ENCODE results near the gene NALCN. TPM values are rescaled to one million over a fixed set of nuclear protein-coding genes. Genes with fewer than 3 reads are reported as not detected.

Gene NALCN
- total RNA-seq, 1 donor from 2014 or later: 7.9 TPM

DNA sequence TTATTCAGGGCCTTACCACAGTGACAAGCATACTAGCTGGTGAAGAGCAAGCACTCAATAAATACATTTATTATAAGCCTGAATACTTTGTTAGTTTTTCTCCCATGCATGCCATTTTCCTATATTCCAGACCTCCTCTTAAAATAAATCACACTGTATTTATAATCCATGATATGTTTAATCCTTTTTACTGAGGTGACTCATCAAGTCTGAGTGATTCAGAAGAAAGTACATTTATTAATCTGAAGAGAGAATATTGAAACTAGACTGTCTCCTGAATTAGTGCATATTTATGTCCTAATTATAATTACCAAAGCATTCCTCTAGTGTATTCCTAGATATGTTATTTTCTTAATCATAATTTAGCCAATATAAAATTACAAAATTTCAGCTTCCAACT is 323.3 kb downstream of the NALCN start:
- ATAC-seq: no peak
- DNase-seq: no peak
- intact Hi-C loops (cut with micrococcal nuclease): no loop called here

DNA sequence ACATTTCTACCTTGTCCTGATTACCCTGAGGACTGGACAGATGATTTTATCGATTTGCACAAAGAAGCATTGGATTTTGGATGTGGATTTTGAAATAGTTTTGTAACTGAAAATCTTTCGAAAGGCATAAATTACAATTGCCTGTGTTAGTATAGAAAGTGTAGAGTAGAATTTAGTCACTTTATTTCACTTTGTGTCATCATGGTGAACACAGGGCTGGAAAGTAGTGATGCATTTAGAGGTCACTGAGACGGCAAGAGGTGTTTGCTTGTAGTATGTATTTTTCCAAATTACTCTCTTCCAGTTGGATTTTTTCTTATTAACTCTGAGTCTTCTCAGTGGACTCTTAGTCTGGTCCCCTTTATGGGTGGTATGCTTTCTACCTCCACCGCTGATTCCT is 326.0 kb downstream of the NALCN start:
- intact Hi-C loops (cut with micrococcal nuclease): no loop called here
- ATAC-seq (no peak), DNase-seq (no peak)

DNA sequence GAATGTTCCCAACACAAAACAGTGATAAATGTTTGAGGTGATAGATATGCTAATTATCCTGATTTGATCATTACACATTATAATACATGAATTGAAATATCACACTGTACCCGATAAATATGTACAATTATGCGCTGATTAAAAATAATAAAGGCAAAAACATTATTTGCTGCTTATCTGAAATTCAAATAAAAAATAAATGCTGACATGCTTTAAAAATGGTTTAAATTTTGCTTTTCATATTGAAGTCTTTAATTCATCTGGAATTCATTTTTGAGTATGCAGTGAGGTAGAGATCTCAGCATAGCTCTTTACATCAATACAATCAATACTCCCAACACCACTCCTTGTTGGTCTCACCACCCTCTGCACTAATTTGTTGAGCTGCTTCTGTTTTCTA is 330.8 kb downstream of the NALCN start:
- DNase-seq (no peak), ATAC-seq (no peak)
- intact Hi-C loops (cut with micrococcal nuclease): no loop called here

GRCh38 chr13:101082441-101082840 is 333.9 kb downstream of the NALCN start:
- ATAC-seq: no peak
- intact Hi-C loops (cut with micrococcal nuclease): no loop called here
- no peak for DNase-seq

- intact Hi-C loops (cut with micrococcal nuclease): no loop called here
- ATAC-seq: no peak
- DNase-seq: no peak
Observed at GRCh38 chr13:101080616-101081015, 335.7 kb downstream of the NALCN start.

- intact Hi-C loops (cut with micrococcal nuclease): no loop called here
- no peak for ATAC-seq
- no peak for DNase-seq
Observed at GRCh38 chr13:101065329-101065728, 351.0 kb downstream of the NALCN start.

DNA sequence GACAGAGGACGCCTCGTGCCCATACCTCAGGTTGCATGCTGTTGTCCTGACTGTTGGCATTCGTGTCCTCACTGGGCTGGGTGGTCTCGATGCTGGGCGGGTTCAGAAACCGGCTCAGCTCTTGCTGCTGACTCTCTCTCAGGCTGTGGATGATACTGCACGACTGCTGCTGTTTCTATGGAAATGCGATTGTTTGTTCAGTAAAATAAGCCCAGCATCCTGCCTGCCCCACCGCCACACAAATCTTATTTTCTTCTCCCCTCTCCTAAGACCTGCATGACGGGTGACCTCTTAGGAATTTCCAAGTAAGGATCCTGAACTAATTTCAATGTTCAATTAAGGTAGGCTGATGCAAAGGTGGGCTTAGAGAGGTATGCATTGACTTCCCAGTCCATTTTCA is 356.5 kb downstream of the NALCN start:
- ATAC-seq: no peak

DNA sequence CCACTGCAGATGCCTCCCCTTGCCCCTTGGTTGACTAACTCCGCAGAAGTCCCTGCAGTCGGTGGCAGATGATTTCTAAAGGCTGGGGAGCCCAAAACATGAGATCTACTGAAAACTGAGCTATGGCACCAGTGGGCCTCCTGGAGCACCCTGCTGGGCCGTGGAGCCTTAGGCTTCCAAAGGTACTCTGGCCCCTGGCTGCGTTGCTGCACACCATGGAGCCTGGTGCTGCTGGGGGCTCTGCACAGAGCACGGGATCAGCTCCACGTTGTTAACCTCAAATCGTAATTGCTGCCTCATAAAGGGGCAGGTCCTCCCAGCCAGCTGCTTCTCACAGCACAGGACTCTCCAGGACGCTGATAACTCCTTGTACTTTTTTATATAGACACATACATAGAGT is 357.5 kb downstream of the NALCN start:
- ATAC-seq (no peak), DNase-seq (no peak)
- intact Hi-C loops (cut with micrococcal nuclease): no loop called here

More for the DNA sequence above, 356.5 kb downstream of the NALCN start:
- DNase-seq: no peak
- intact Hi-C loops (cut with micrococcal nuclease): no loop called here

- intact Hi-C loops (cut with micrococcal nuclease): no loop called here
- no peak for ATAC-seq
- no peak for DNase-seq
Observed at GRCh38 chr13:101053301-101054093, 362.8 kb downstream of the NALCN start.

GRCh38 chr13:101049166-101049850 is 367.0 kb downstream of the NALCN start:
- intact Hi-C loops (cut with micrococcal nuclease): no loop called here
- DNase-seq (no peak), ATAC-seq (no peak)

DNA sequence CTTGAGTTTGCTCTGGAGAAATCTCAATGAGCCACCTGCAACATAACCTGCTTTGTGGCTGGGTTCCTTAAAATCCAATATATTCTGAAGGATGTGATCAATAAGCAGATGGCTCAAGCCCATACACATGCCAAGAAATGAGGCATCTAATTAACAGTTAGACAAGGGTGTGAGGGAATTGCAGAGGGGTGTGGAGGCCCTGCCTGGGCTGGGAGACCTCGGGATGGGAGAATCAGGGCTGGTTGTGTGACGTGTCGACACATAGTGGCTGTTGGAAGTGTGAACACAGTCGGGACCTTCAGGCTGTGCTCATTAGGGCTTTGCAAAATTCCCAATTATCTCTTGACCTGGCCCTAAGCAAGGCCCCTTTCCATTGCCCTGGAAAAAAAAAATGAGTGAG is 379.8 kb downstream of the NALCN start:
- no peak for DNase-seq
- ATAC-seq: no peak
- intact Hi-C loops (cut with micrococcal nuclease): no loop called here

DNA sequence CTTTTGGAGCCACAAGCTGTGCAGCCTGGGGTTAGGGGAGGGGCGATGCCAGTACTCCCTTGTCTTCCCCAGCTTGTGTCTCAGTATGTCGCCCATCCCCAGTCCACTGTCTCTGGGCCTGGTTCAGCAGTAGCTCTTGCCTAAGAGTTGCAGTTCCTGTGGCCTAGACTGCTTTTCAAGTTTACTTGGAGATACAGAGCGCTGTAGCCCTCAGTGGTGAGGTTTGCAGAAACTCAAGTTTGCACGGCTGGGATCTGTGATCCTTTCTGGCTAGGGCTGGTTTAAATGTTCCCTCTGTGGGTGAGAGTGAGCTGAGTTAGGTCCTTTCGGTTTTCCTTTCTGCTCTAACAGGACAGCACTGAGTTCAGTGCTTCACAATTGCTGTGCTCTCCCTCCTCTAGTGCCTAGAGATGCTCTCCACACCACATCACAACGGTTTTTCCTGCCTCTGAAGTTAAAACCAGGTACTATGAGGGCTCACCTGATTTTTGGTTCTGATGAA is 381.1 kb downstream of the NALCN start:
- ATAC-seq (no peak), DNase-seq (no peak)
- intact Hi-C loops (cut with micrococcal nuclease): no loop called here

GRCh38 chr13:101026736-101027398 is 389.4 kb downstream of the NALCN start:
- DNase-seq (no peak), ATAC-seq (no peak)
- intact Hi-C loops (cut with micrococcal nuclease): no loop called here

DNA sequence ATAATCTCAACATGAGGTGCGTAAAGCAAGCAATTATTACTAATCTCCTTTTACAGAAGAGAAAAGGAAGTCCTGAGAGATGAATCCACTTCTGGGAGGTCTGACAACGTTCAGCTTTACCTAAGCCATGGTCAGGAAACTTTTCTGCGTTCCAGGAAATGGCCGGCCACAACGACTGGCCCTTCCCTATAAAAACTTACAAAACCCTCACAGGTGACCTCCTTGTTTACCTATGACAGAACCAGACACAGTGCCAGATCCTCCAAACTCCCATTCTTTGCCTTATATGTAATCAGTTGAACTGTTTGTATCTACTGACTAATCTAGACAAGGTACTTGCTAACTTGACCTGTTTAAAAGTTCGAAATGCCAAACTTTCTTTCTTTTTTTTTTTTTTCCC is 390.0 kb downstream of the NALCN start:
- ATAC-seq: no peak
- DNase-seq: no peak
- intact Hi-C loops (cut with micrococcal nuclease): no loop called here

- ATAC-seq (no peak), DNase-seq (no peak)
- intact Hi-C loops (cut with micrococcal nuclease): no loop called here
Observed at GRCh38 chr13:101025925-101026324, 390.4 kb downstream of the NALCN start.

DNA sequence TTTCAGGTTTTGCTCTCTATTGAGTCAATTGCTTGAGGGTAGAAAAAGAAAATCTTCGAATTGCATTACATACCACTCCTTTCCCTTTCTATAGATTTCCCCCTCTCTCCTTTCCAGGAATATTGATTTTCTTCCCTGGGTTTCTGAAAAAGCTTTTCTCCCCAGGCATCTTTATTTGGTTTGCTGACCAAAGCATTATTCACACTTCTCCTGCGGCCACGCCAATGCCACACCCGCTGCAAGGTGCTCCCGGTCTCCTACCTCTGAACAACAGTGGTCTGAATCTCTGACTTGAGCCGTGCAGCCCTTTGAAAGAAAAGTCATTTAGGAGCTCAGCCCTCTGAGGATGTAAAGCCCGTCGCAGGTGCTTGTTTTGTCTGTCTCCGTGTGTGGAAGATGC is 390.8 kb downstream of the NALCN start:
- intact Hi-C loops (cut with micrococcal nuclease): no loop called here
- no peak for ATAC-seq
- DNase-seq: no peak

GRCh38 chr13:101019126-101019525 is 397.2 kb downstream of the NALCN start:
- no peak for DNase-seq
- ATAC-seq: no peak
- intact Hi-C loops (cut with micrococcal nuclease): no loop called here

DNA sequence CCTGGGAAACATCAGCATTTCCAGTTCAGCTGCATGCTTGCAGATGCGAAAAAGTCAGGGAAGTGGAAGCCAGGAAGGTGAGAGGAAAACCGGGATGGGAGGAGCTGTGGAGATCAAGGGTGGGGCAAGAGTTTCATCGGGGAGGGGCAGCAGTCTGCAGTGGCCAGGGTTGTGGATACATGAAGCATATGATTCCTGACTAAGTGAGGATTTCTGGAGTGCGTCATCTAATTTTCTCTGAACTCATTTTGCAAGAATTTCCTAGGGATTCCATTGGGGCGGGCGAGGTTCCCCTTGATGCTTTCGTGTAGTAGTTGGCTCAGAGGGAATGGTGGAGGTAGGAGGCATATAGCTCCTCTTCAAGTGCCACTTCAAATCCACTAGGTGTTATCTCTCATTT is 397.6 kb downstream of the NALCN start:
- ATAC-seq (no peak), DNase-seq (no peak)
- intact Hi-C loops (cut with micrococcal nuclease): no loop called here

DNA sequence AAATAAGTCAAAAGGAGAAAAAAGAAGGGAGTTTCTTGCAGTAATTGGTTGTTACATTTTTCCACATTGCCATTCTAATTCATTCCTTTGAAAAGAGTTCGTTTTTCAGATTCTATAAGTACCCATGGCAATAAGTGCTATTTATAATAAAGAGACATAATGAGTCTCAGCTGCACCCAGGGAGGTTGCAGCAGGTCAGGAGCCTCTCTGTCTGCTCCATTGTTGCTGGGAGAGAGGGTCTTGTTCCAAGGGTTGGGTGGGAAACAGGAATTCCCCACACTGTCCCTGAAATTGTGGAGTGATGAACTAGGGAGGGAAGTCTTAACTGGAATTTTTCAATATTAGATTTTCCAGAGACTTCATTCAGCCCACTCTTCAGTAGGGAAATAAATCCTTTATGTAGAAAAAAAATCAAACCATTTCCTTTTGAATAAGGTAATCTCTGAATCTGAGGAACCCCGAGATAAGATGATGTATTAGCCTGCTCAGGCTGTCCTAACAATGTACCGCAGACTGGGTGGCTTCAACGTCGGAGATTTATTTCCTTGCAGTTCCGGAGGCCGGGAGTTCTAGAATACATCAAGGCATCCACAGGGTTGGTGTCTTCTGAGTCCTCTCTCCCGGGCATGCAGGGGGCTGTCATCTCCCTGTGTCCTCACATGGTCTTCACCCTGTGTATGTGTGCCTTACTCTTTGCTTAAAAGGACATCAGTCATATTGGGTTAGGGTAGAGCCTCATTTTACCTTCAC is 399.0 kb downstream of the NALCN start:
- no peak for ATAC-seq
- DNase-seq: no peak
- intact Hi-C loops (cut with micrococcal nuclease): no loop called here

DNA sequence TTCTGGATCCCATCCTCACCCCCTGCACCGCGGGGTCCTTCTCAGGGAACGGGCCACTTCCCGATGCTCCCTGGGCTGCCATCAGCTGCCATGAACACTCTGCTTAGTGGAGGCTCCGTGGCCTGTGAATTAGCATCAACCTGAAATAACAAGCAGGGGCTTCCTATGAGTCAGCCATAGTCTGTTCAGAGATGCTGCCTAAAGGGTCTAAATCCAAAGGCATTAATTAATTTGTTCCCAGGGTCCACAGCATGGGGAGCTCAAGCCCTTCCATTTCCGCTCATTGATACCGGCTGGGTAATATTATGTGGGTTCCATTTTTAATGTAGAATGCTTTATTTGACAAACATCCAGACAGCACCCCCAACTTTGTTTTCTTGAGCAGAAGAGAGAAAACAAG is 399.8 kb downstream of the NALCN start:
- ATAC-seq: no peak
- intact Hi-C loops (cut with micrococcal nuclease): no loop called here
- DNase-seq: no peak

Data from left ventricle myocardium superior (tissue), 1 donor.